A172 (cell line): ENCODE measurements around the gene TLE2. TPM values are rescaled to one million over a fixed set of nuclear protein-coding genes. Genes with fewer than 3 reads are reported as not detected.

ENCODE experiments used
- DNase-seq: peaks from one replicate; pipeline ENCODE4 v3.0.0-alpha.2; 2015; ENCODE audit warnings: low spot score
- total RNA-seq: library from RNA; depleted of rRNA; stranded (reverse); fragments of >200 nt; shearing (Covaris generic); gene quantifications from 2 replicates; pipeline ENCODE4 v1.2.3, GENCODE V29; 2014; rRNA removed

The TLE2 gene
- total RNA-seq, 1 experiment from 2014 or later = 2.3 TPM

DNA sequence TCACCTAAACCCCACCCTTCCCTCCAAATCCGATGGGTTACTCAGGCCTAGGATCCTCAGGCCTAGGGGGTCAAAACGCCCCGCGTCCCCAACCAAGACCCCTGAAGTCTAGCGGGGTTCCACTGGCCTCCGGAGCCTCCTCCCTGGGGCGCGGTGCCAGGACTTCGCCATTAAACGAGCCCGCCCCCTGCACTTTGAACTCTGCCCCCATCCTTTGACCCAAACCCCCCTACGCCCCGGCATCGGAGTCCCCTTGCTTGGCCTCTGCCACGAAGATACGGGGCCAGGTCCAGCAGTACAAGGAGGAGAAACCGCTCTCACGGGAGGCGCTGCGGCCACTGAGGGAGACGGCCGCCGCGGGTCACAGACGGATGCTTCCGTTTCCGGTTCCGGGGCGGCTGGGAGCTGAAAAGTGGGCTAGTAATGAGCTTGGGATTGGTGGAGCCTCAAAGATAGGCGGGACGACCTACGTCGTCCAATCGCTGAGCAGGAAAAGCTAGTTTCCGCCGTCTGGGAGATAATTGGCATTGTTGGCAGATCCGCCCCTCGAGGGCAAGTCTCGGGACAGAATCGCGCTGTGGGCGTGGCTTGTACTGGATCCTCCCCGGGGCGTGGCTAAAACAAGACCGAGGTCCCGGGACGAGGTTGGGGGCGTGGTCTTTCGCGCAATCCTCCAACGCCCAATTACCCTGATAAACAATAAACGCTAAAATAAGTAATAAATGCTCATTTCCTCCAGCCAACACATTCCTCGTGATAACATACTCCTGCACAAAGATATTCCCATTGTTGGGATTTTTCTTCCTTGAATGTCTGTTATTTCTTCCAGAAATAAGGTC is 78.6 kb downstream of the TLE2 start:
- peak; percentile 100 for DNase-seq

DNA sequence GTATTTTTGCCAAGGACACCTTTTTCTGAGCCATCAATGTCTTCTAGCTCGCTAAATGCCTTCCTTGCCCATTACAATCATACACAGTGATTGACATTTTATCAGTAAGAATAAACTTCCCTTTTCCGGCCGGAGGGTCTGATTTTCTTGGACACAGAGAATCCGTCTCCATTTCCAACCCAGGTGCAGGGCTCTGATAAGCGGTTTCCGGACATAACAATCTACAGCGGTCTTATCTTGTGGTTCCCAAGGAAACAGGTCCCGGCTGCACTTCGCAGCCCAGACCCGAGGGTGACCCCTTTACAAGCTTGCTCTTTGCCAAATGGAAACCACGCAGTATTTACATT is 79.2 kb downstream of the TLE2 start:
- peak; percentile 78 for DNase-seq

Other genes with a start within 250 kb of the TLE2 start
- 112 and 114 TPM in 2 replicates for gene SGTA, start 246.0 kb downstream of the TLE2 start, total RNA-seq
- 390 and 397 TPM in 2 replicates for gene THOP1, start 243.8 kb downstream of the TLE2 start, total RNA-seq
- 4.6 and 4.8 TPM in 2 replicates for gene ZNF554, start 209.4 kb downstream of the TLE2 start, total RNA-seq
- 8.2 and 8.4 TPM in 2 replicates for gene ZNF555, start 187.8 kb downstream of the TLE2 start, total RNA-seq
- not detected in 2 replicates for gene ZNF556, start 161.9 kb downstream of the TLE2 start, total RNA-seq
- gene ZNF57, start 128.4 kb downstream of the TLE2 start, total RNA-seq = 7.2 and 9.2 TPM in 2 replicates
- gene ZNF77, start 84.3 kb downstream of the TLE2 start, total RNA-seq = 6.5 and 9.0 TPM in 2 replicates
- 4.8 and 6.3 TPM in 2 replicates for gene TLE6, start 51.7 kb downstream of the TLE2 start, total RNA-seq
- gene TLE5, start 33.2 kb upstream of the TLE2 start, total RNA-seq = 521 and 529 TPM in 2 replicates
- gene GNA11, start 65.1 kb upstream of the TLE2 start, total RNA-seq = 97.7 and 98.4 TPM in 2 replicates
- gene GNA15, start 106.8 kb upstream of the TLE2 start, total RNA-seq = 0.19 and 0.26 TPM in 2 replicates
- 0.26 TPM in 1 of 2 replicates, not detected in the other for gene S1PR4, start 149.5 kb upstream of the TLE2 start, total RNA-seq
- 67.6 and 74.6 TPM in 2 replicates for gene NCLN, start 156.7 kb upstream of the TLE2 start, total RNA-seq
- not detected in 2 replicates for gene CELF5, start 195.4 kb upstream of the TLE2 start, total RNA-seq